SK-N-SH (cell line): Measurements from ENCODE around the gene NOLC1. TPM values are rescaled to one million over a fixed set of nuclear protein-coding genes. Genes with fewer than 3 reads are reported as not detected.

Experiments used
- CTCF ChIA-PET: fragments of 300-600, 350-600 bp; formaldehyde crosslinking; extraction: SDS; loops from one replicate; lab custom pipeline; 2021; lab: Yijun Ruan, JAX
- POLR2A ChIA-PET: fragments of 350-600 bp; sonication (Branson Sonifier 250); formaldehyde crosslinking; extraction: SDS; loops from one replicate; lab custom pipeline; 2020; ENCODE audit warnings: antibody characterized with exemption, inconsistent platforms; lab: Yijun Ruan, JAX
- DNase-seq: peaks from one replicate; pipeline ENCODE4 v3.0.0; 2012
- H2AFZ ChIP-seq: fragments of 200-600 bp; sonication (generic); 2 replicates; pipeline ENCODE4 v1.8.1; 2016; ENCODE audit warnings: antibody characterized with exemption, mild to moderate bottlenecking, low read depth
- H3F3A ChIP-seq: fragments of 200-600 bp; sonication (generic); replicated peaks from 2 replicates; pipeline ENCODE3; 2016; ENCODE audit warnings: antibody characterized with exemption, mild to moderate bottlenecking; ENCODE audit not compliant: insufficient read depth
- H3K27ac ChIP-seq, 2 experiments: fragments of 200-500 bp in 1 of 2; fragments of 200-600 bp in 1 of 2; sonication (Bioruptor generic) in 1 of 2; sonication (generic), shearing (Covaris generic) in 1 of 2; 2 replicates each; pipeline versions ENCODE4 v1.5.1 to v1.6.1; 2014 to 2016; ENCODE audit warnings: low read depth in 2 of 2, inconsistent platforms in 1 of 2, low read length in 1 of 2, mild to moderate bottlenecking in 1 of 2, mixed read lengths in 1 of 2
- H3K27me3 ChIP-seq: fragments of 200-600 bp; sonication (generic), shearing (Covaris generic); 2 replicates; pipeline ENCODE4 v1.6.1; 2016; ENCODE audit warnings: mixed run types; ENCODE audit not compliant: insufficient read depth
- H3K36me3 ChIP-seq, 2 experiments: fragments of 200-500 bp in 1 of 2; fragments of 200-600 bp in 1 of 2; sonication (Bioruptor generic) in 1 of 2; sonication (generic) in 1 of 2; replicated peaks in 1 of 2; 2 replicates each; pipeline versions ENCODE3 to v1.5.1; 2014 to 2016; ENCODE audit warnings: low read length in 1 of 2, mild to moderate bottlenecking in 1 of 2; ENCODE audit not compliant: insufficient read depth in 2 of 2, control insufficient read depth in 1 of 2
- H3K4me1 ChIP-seq, 2 experiments: fragments of 200-500 bp in 1 of 2; fragments of 200-600 bp in 1 of 2; sonication (Bioruptor generic) in 1 of 2; sonication (generic), shearing (Covaris generic) in 1 of 2; 2 replicates each; pipeline versions ENCODE4 v1.5.1 to v1.6.1; 2014 to 2016; ENCODE audit warnings: low read depth in 1 of 2, low read length in 1 of 2, mixed run types in 1 of 2; ENCODE audit not compliant: insufficient read depth in 2 of 2, control insufficient read depth in 1 of 2
- H3K4me2 ChIP-seq: fragments of 200-600 bp; sonication (generic), shearing (Covaris generic); 2 replicates; pipeline ENCODE4 v1.6.1; 2017; ENCODE audit warnings: mixed run types
- H3K4me3 ChIP-seq, 2 experiments: fragments of 200-500 bp in 1 of 2; fragments of 200-600 bp in 1 of 2; sonication (Bioruptor generic) in 1 of 2; sonication (generic), shearing (Covaris generic) in 1 of 2; 2 replicates each; pipeline versions ENCODE4 v1.5.1 to v1.8.1; 2014 to 2016; ENCODE audit warnings: low read depth in 2 of 2, inconsistent platforms in 1 of 2, low read length in 1 of 2, mild to moderate bottlenecking in 1 of 2, mixed read lengths in 1 of 2, moderate library complexity in 1 of 2
- H3K79me2 ChIP-seq: fragments of 200-600 bp; sonication (generic); 2 replicates; pipeline ENCODE4 v1.8.1; 2017; ENCODE audit warnings: mild to moderate bottlenecking; ENCODE audit not compliant: insufficient read depth
- H3K9ac ChIP-seq: fragments of 200-600 bp; sonication (generic); 2 replicates; pipeline ENCODE4 v1.6.1; 2017; ENCODE audit warnings: mixed run types
- H3K9me2 ChIP-seq: fragments of 200-600 bp; sonication (generic); 2 replicates; pipeline ENCODE4 v1.6.1; 2017; ENCODE audit warnings: mixed run types
- H3K9me3 ChIP-seq: fragments of 200-600 bp; sonication (generic); 2 replicates; pipeline ENCODE4 v1.6.1; 2017; ENCODE audit warnings: mixed run types, mild to moderate bottlenecking, moderate library complexity
- H4K20me1 ChIP-seq: fragments of 200-600 bp; sonication (generic); 2 replicates; pipeline ENCODE4 v1.6.1; 2017; ENCODE audit warnings: mild to moderate bottlenecking, mixed run types; ENCODE audit not compliant: insufficient read depth
- ELF1 ChIP-seq: IDR thresholded peaks from 2 replicates; pipeline ENCODE4 v1.4.0; 2012
- EP300 ChIP-seq, 2 experiments: IDR thresholded peaks; 2 replicates each; pipeline versions ENCODE4 v1.4.0 to v1.6.1; 2012; ENCODE audit warnings: borderline replicate concordance in 1 of 2, low read depth in 1 of 2, low read length in 1 of 2
- FOSL2 ChIP-seq: IDR thresholded peaks from 2 replicates; pipeline ENCODE4 v1.4.0; 2012; ENCODE audit warnings: low read depth, mild to moderate bottlenecking, moderate library complexity, borderline replicate concordance
- FOXJ3 ChIP-seq: sonication (generic); formaldehyde crosslinking; IDR thresholded peaks from 2 replicates; pipeline ENCODE4 v1.5.1; 2020; ENCODE audit warnings: mild to moderate bottlenecking, missing genetic modification reagents
- FOXM1 ChIP-seq: IDR thresholded peaks from 2 replicates; pipeline ENCODE4 v1.4.0; 2012; ENCODE audit warnings: low read depth, mild to moderate bottlenecking
- GATA2 ChIP-seq: sonication (generic); formaldehyde crosslinking; IDR thresholded peaks from 2 replicates; pipeline ENCODE4 v1.5.0; 2020; ENCODE audit warnings: mild to moderate bottlenecking, missing genetic modification reagents
- JUND ChIP-seq: IDR thresholded peaks from 2 replicates; pipeline ENCODE4 v1.4.0; 2012
- MEF2A ChIP-seq: IDR thresholded peaks from 2 replicates; pipeline ENCODE4 v1.4.0; 2012; ENCODE audit warnings: low read depth, borderline replicate concordance
- POLR2AphosphoS5 ChIP-seq: IDR thresholded peaks from 2 replicates; pipeline ENCODE4 v1.6.1; 2012; ENCODE audit warnings: low read depth, low read length
- RFX5 ChIP-seq: IDR thresholded peaks from 2 replicates; pipeline ENCODE4 v1.6.1; 2012; ENCODE audit warnings: mild to moderate bottlenecking, improper control_type of control experiment, low read length
- SIN3A ChIP-seq: IDR thresholded peaks from 2 replicates; pipeline ENCODE4 v1.6.1; 2012; ENCODE audit warnings: low read depth, mild to moderate bottlenecking, low read length, moderate library complexity, borderline replicate concordance
- SMC3 ChIP-seq: IDR thresholded peaks from 2 replicates; pipeline ENCODE4 v1.6.1; 2012; ENCODE audit warnings: low read depth, low read length, improper control_type of control experiment
- TAF1 ChIP-seq: IDR thresholded peaks from 2 replicates; pipeline ENCODE4 v1.6.1; 2012; ENCODE audit warnings: low read depth, mild to moderate bottlenecking, low read length, moderate library complexity, borderline replicate concordance
- TCF12 ChIP-seq: IDR thresholded peaks from 2 replicates; pipeline ENCODE4 v1.4.0; 2012
- TEAD4 ChIP-seq: IDR thresholded peaks from 2 replicates; pipeline ENCODE4 v1.4.0; 2012; ENCODE audit warnings: mild to moderate bottlenecking, borderline replicate concordance; ENCODE audit not compliant: insufficient read depth
- WGBS: methylation state at CpG from one replicate; pipeline ENCODE4 v1.1.6; 2017; ENCODE audit warnings: low lambda C conversion rate; 5-methylcytosine and 5-hydroxymethylcytosine counted together
- polyA plus RNA-seq, 3 experiments: library from polyadenylated mRNA; depleted of rRNA; stranded (reverse); fragments of >200 nt; gene quantifications; 2 replicates each; pipeline ENCODE4 v1.2.3, GENCODE V29; 2012
- TF ChIP-seq, protein P1 (sequence below): IDR thresholded peaks from 2 replicates; pipeline ENCODE4 v1.6.1; 2012; ENCODE audit warnings: mild to moderate bottlenecking, low read depth, low read length, moderate library complexity
- TF ChIP-seq, protein P2 (sequence below): IDR thresholded peaks from 2 replicates; pipeline ENCODE4 v1.4.0; 2012; ENCODE audit warnings: low read depth, borderline replicate concordance
- TF ChIP-seq, protein P3 (sequence below): IDR thresholded peaks from 2 replicates; pipeline ENCODE4; 2012

The NOLC1 gene
- polyA plus RNA-seq, 1 of the 3 experiments (the other 2 are of a cell fraction): 71.8 TPM

DNA sequence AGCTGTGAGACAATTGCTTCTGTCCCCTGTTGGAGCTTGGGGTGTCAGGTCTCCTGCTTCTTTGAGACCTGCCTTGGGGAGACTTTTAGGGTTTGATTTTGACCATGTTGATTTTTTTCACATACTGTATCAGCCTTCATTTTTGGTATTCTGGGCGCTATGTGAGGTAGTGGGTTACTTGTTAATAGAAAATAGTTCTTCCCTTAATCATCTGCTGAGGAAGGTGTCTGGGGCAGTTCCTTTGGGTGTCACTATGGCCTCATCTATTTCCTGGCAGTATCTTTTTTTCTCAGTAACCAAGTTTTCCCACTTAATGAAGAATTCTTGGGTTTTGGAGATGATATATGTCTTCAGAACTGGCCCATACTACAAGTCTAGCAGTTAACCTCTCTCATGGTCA is 4.6 kb upstream of the NOLC1 start:
- no peak for DNase-seq
- H3K9me3 ChIP-seq: no peaks in the 10 kb centered on the region
- H3K9ac ChIP-seq: no peak overlapping the region
- peaks cover 4 to 10% of the 10 kb centered on the region in 2 experiments; a peak in 2 of 4 replicates for H3K4me1 ChIP-seq
- H3K27ac ChIP-seq: no peak overlapping the region
- POLR2A ChIA-PET: interaction anchor here (2.6 kb wide), 1 partner anchor 10 kb away, joined by 6 read pairs; no protein-coding TSS in a partner anchor
- peaks cover 3% of the 10 kb centered on the region; the same call in 1 of the 2 replicates for H4K20me1 ChIP-seq
- H3K4me2 ChIP-seq: no peak overlapping the region
- H3K9me2 ChIP-seq: no peaks in the 10 kb centered on the region
- H3K27me3 ChIP-seq: no peaks in the 10 kb centered on the region
- H3K79me2 ChIP-seq: peaks cover 23% of the 10 kb centered on the region
- WGBS: 100% methylated on average over 1 of the region's 1 CpG
- peaks cover 50% of the 10 kb centered on the region for H3F3A ChIP-seq
- TF ChIP-seq SIN3A (no peak), EP300 (IDR thresholded peaks at IDR 0.05; ENCODE audit: borderline replicate concordance in 1 of 2, low read depth in 1 of 2, low read length in 1 of 2) (no peak), FOXJ3 (CRISPR knock-in tag) (no peak), ELF1 (no peak), SMC3 (no peak), MEF2A (no peak), JUND (no peak), FOSL2 (no peak), TEAD4 (no peak), TCF12 (no peak), FOXM1 (no peak), GATA2 (CRISPR knock-in tag) (no peak), POLR2AphosphoS5 (no peak), RFX5 (no peak), TAF1 (no peak)
- TF ChIP-seq, protein P1, sequence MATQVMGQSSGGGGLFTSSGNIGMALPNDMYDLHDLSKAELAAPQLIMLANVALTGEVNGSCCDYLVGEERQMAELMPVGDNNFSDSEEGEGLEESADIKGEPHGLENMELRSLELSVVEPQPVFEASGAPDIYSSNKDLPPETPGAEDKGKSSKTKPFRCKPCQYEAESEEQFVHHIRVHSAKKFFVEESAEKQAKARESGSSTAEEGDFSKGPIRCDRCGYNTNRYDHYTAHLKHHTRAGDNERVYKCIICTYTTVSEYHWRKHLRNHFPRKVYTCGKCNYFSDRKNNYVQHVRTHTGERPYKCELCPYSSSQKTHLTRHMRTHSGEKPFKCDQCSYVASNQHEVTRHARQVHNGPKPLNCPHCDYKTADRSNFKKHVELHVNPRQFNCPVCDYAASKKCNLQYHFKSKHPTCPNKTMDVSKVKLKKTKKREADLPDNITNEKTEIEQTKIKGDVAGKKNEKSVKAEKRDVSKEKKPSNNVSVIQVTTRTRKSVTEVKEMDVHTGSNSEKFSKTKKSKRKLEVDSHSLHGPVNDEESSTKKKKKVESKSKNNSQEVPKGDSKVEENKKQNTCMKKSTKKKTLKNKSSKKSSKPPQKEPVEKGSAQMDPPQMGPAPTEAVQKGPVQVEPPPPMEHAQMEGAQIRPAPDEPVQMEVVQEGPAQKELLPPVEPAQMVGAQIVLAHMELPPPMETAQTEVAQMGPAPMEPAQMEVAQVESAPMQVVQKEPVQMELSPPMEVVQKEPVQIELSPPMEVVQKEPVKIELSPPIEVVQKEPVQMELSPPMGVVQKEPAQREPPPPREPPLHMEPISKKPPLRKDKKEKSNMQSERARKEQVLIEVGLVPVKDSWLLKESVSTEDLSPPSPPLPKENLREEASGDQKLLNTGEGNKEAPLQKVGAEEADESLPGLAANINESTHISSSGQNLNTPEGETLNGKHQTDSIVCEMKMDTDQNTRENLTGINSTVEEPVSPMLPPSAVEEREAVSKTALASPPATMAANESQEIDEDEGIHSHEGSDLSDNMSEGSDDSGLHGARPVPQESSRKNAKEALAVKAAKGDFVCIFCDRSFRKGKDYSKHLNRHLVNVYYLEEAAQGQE: no peak
- TF ChIP-seq, protein P2, sequence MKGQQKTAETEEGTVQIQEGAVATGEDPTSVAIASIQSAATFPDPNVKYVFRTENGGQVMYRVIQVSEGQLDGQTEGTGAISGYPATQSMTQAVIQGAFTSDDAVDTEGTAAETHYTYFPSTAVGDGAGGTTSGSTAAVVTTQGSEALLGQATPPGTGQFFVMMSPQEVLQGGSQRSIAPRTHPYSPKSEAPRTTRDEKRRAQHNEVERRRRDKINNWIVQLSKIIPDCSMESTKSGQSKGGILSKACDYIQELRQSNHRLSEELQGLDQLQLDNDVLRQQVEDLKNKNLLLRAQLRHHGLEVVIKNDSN: no peak
- TF ChIP-seq, protein P3, sequence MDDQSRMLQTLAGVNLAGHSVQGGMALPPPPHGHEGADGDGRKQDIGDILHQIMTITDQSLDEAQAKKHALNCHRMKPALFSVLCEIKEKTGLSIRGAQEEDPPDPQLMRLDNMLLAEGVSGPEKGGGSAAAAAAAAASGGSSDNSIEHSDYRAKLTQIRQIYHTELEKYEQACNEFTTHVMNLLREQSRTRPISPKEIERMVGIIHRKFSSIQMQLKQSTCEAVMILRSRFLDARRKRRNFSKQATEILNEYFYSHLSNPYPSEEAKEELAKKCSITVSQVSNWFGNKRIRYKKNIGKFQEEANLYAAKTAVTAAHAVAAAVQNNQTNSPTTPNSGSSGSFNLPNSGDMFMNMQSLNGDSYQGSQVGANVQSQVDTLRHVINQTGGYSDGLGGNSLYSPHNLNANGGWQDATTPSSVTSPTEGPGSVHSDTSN: no peak
- H3K36me3 ChIP-seq: peaks cover 55 to 64% of the 10 kb centered on the region in 2 experiments
- CTCF ChIA-PET: interaction anchor here (0.8 to 1.5 kb wide), 6 partner anchors 9 to 256 kb away, joined by 3 to 5 read pairs (median 3); partner anchors contain the start of gene PPRC1
- no peak overlapping the region for H3K4me3 ChIP-seq
- H2AFZ ChIP-seq: no peak overlapping the region
